Stimulated activated CD8-positive, alpha-beta memory T cell treated with anti-CD3 and anti-CD28 coated beads, Interleukin-15, amount 100 ng/mL, for 24 hours (primary cell): Measurements from ENCODE around the gene ZNF175.
"Not testable (repeated sequence)": the region's sequence is repeated elsewhere in the genome, so short reads cannot be mapped to it uniquely, and the experiment has no call there.

Source experiments
- DNase-seq: peaks from one replicate; pipeline ENCODE4 v3.0.0-alpha.2; 2020; ENCODE audit warnings: low read depth

ZNF175 gene

GRCh38 chr19:51592521-51592920 is 21.4 kb downstream of the ZNF175 start:
- DNase-seq, result no peak

- DNase-seq, result no peak
Observed at GRCh38 chr19:51593138-51593890, 22.2 kb downstream of the ZNF175 start.

GRCh38 chr19:51593969-51594773 is 23.1 kb downstream of the ZNF175 start:
- peak; percentile 90 for DNase-seq

- no peak for DNase-seq
Observed at GRCh38 chr19:51594774-51595109, 23.7 kb downstream of the ZNF175 start.

- no peak for DNase-seq
Observed at GRCh38 chr19:51595190-51596175, 24.4 kb downstream of the ZNF175 start.

- no peak for DNase-seq
Observed at GRCh38 chr19:51598159-51598915, 27.3 kb downstream of the ZNF175 start.

- no peak for DNase-seq
Observed at GRCh38 chr19:51599084-51599483, 28.0 kb downstream of the ZNF175 start.

- DNase-seq, result no peak
Observed at GRCh38 chr19:51600940-51601580, 30.0 kb downstream of the ZNF175 start.

GRCh38 chr19:51602189-51602854 is 31.2 kb downstream of the ZNF175 start:
- DNase-seq, result no peak

- DNase-seq, result no peak
Observed at GRCh38 chr19:51607077-51607476, 36.0 kb downstream of the ZNF175 start.

GRCh38 chr19:51607920-51608562 is 37.0 kb downstream of the ZNF175 start:
- DNase-seq, result no peak

GRCh38 chr19:51610576-51610975 is 39.5 kb downstream of the ZNF175 start:
- DNase-seq, result no peak

GRCh38 chr19:51614789-51615188 is 43.7 kb downstream of the ZNF175 start:
- DNase-seq, result no peak

GRCh38 chr19:51615991-51616390 is 44.9 kb downstream of the ZNF175 start:
- no peak for DNase-seq

- DNase-seq, result no peak
Observed at GRCh38 chr19:51621178-51621577, 50.1 kb downstream of the ZNF175 start.

- no peak for DNase-seq
Observed at GRCh38 chr19:51626675-51627074, 55.6 kb downstream of the ZNF175 start.

GRCh38 chr19:51627491-51628138 is 56.5 kb downstream of the ZNF175 start:
- DNase-seq, result no peak

- DNase-seq, result no peak
Observed at GRCh38 chr19:51628153-51628939, 57.3 kb downstream of the ZNF175 start.

- DNase-seq, result not testable (repeated sequence)
Observed at GRCh38 chr19:51630315-51630714, 59.2 kb downstream of the ZNF175 start, which contains the start of gene SIGLEC5. SIGLEC5 (minus strand) TSS chr19:51630401; CDS start chr19:51630335, 66 bp downstream.
